Neural crest cell (in vitro differentiated cells): Measurements from ENCODE around the gene PAQR5. TPM values are rescaled to one million over a fixed set of nuclear protein-coding genes. Genes with fewer than 3 reads are reported as not detected.

Source experiments
- DNase-seq: peaks from one replicate; pipeline ENCODE4 v3.0.0; 2021; ENCODE audit warnings: low read depth, mixed read lengths, low spot score
- H3K27ac Mint-ChIP-seq: one replicate; pipeline ENCODE4 v1.8.0; 2021; ENCODE audit warnings: mild to moderate bottlenecking, mixed read lengths; ENCODE audit not compliant: unreplicated experiment
- H3K27me3 Mint-ChIP-seq: 2 replicates; pipeline ENCODE4 v1.8.0; 2021; ENCODE audit warnings: low read depth, mild to moderate bottlenecking, mixed read lengths
- H3K36me3 Mint-ChIP-seq: 2 replicates; pipeline ENCODE4 v1.8.0; 2021; ENCODE audit warnings: low read depth, mild to moderate bottlenecking, mixed read lengths
- H3K4me1 Mint-ChIP-seq: 2 replicates; pipeline ENCODE4 v1.8.0; 2021; ENCODE audit warnings: mixed read lengths
- H3K4me3 Mint-ChIP-seq: one replicate; pipeline ENCODE4 v1.8.0; 2021; ENCODE audit warnings: mild to moderate bottlenecking, mixed read lengths
- H3K9me3 Mint-ChIP-seq: 2 replicates; pipeline ENCODE4 v1.8.0; 2021; ENCODE audit warnings: mixed read lengths
- CTCF ChIP-seq: fragments of 200-600 bp; sonication (generic); conservative IDR thresholded peaks from 2 replicates; pipeline ENCODE4 v1.5.0; 2021; ENCODE audit warnings: antibody characterized with exemption, mild to moderate bottlenecking
- total RNA-seq: library from RNA; stranded (reverse); gene quantifications from 2 replicates; pipeline ENCODE4 v1.2.1, GENCODE V29; 2021

PAQR5 gene
- total RNA-seq, 1 donor from 2014 or later = 0.21 TPM

- no peaks in the 10 kb centered on the region for H3K27me3 Mint-ChIP-seq
- peaks cover 2% of the 10 kb centered on the region for H3K36me3 Mint-ChIP-seq
- peaks cover 20% of the 10 kb centered on the region for H3K4me1 Mint-ChIP-seq
- H3K27ac Mint-ChIP-seq = no peak overlapping the region
- DNase-seq = no peak
- H3K9me3 Mint-ChIP-seq = no peaks in the 10 kb centered on the region
- H3K4me3 Mint-ChIP-seq = no peak overlapping the region
- no peak for TF ChIP-seq CTCF
Observed at GRCh38 chr15:69272891-69273290, 25.8 kb upstream of the PAQR5 start.

- H3K27me3 Mint-ChIP-seq = no peaks in the 10 kb centered on the region
- TF ChIP-seq CTCF = no peak
- peaks cover 2% of the 10 kb centered on the region for H3K36me3 Mint-ChIP-seq
- H3K9me3 Mint-ChIP-seq = no peaks in the 10 kb centered on the region
- no peak overlapping the region for H3K27ac Mint-ChIP-seq
- no peak for DNase-seq
- H3K4me1 Mint-ChIP-seq = peaks cover 20% of the 10 kb centered on the region
- no peak overlapping the region for H3K4me3 Mint-ChIP-seq
Observed at GRCh38 chr15:69275074-69275670, 23.5 kb upstream of the PAQR5 start.

GRCh38 chr15:69275933-69276560, 22.7 kb upstream of the PAQR5 start:
- no peak for TF ChIP-seq CTCF
- Mint-ChIP-seq H3K4me3 (no peak overlapping the region), H3K9me3 (no peaks in the 10 kb centered on the region), H3K27ac (peak overlapping the region; percentile 10), H3K4me1 (peaks cover 20% of the 10 kb centered on the region), H3K27me3 (no peaks in the 10 kb centered on the region), H3K36me3 (peaks cover 2% of the 10 kb centered on the region)
- DNase-seq = no peak

GRCh38 chr15:69277316-69277715, 21.4 kb upstream of the PAQR5 start:
- peaks cover 7% of the 10 kb centered on the region for H3K4me1 Mint-ChIP-seq
- H3K27ac Mint-ChIP-seq = no peak overlapping the region
- no peaks in the 10 kb centered on the region for H3K9me3 Mint-ChIP-seq
- TF ChIP-seq CTCF = no peak
- H3K27me3 Mint-ChIP-seq = no peaks in the 10 kb centered on the region
- DNase-seq = no peak
- no peak overlapping the region for H3K4me3 Mint-ChIP-seq
- peaks cover under 1% of the 10 kb centered on the region for H3K36me3 Mint-ChIP-seq

GRCh38 chr15:69279636-69280035, 19.1 kb upstream of the PAQR5 start:
- no peaks in the 10 kb centered on the region for H3K36me3 Mint-ChIP-seq
- H3K4me1 Mint-ChIP-seq = no peaks in the 10 kb centered on the region
- DNase-seq = no peak
- no peak overlapping the region for H3K4me3 Mint-ChIP-seq
- no peaks in the 10 kb centered on the region for H3K9me3 Mint-ChIP-seq
- H3K27me3 Mint-ChIP-seq = no peaks in the 10 kb centered on the region
- no peak overlapping the region for H3K27ac Mint-ChIP-seq
- TF ChIP-seq CTCF = no peak
